ENCODE data around the gene NRXN3.
A peak's percentile ranks its signal among the peaks of the same experiment; 100 is the strongest.

DNA sequence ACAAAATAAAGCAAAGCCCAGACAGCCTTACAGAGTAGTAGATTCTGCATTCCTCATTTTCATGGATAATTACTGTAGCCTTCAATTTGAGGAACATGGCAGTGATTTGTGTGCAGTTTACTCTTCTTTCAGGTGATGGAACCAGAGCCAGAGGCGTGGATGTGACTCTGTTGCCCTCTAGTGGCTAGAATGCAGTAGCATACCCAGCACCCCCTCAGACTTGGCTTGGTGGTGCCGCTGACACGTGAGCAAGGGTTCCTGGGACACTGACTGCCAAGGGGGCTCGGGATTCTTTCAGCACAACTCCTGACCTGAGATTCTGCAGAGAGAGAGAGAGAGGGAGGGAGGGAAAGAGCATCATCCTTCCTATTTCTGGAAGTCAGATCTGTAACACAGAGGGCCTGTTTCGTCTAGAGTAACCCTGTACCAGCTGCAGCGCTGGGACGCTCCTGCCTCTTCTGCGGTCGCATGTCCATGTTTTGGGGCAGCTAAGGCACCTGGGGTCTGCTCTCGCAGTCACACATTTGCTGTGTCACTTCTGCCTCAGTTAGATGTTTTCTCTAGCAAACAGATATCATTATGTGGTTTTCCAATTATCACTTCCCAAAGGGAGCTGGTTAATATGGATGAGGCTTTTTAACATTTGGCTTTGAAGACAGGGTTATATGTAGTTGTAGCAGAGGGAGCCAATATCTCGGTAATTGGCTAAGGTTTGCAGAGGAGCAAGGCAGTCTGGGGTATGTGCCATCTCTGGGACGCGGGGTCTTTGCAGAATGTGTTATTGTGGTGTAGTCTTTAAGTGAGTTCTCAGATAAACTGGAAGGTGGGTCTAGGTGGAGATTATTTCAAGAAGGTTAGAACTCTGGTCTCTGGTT, 428.1 kb downstream of the NRXN3 start:
- TF ChIP-seq, protein P1, sequence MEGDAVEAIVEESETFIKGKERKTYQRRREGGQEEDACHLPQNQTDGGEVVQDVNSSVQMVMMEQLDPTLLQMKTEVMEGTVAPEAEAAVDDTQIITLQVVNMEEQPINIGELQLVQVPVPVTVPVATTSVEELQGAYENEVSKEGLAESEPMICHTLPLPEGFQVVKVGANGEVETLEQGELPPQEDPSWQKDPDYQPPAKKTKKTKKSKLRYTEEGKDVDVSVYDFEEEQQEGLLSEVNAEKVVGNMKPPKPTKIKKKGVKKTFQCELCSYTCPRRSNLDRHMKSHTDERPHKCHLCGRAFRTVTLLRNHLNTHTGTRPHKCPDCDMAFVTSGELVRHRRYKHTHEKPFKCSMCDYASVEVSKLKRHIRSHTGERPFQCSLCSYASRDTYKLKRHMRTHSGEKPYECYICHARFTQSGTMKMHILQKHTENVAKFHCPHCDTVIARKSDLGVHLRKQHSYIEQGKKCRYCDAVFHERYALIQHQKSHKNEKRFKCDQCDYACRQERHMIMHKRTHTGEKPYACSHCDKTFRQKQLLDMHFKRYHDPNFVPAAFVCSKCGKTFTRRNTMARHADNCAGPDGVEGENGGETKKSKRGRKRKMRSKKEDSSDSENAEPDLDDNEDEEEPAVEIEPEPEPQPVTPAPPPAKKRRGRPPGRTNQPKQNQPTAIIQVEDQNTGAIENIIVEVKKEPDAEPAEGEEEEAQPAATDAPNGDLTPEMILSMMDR (conservative IDR thresholded peaks at IDR 0.05; ENCODE audit: low read depth in 2 of 2), result peak; percentile 93 to 97
- no peak for TF ChIP-seq POLR2AphosphoS5 (IDR thresholded peaks at IDR 0.05; ENCODE audit: low read depth)

All from GM23338 (cell line).